Body of pancreas (tissue), 4 donors: Measurements from ENCODE around the gene CACNA2D4.

Source experiments
- CTCF ChIP-seq, 7 experiments: fragments of 450-650 bp in 4 of 7; fragments of 200-600 bp in 3 of 7; sonication (generic) in 3 of 7; IDR thresholded peaks; one replicate each; pipeline ENCODE4 v1.5.1; 2016 to 2019; ENCODE audit warnings: antibody characterized with exemption in 7 of 7
- POLR2A ChIP-seq, 3 donors: fragments of 450-650 bp; IDR thresholded peaks; one replicate each; pipeline ENCODE4 v1.6.1; 2016; ENCODE audit warnings: antibody characterized with exemption in 3 of 3, mild to moderate bottlenecking in 2 of 3

GRCh38 chr12:1890810-1891209 lies 27.6 kb downstream of the CACNA2D4 start:
- TF ChIP-seq CTCF (IDR thresholded peaks at IDR 0.05) (no peak), POLR2A (IDR thresholded peaks at IDR 0.05) (no peak)
